GM20000 (cell line): Measurements from ENCODE around the gene FRMPD4.
A peak's percentile ranks its signal among the peaks of the same experiment; 100 is the strongest.

Experiments used
- DNase-seq: peaks from one replicate; pipeline ENCODE4 v3.0.0; 2012; ENCODE audit warnings: low spot score
- CTCF ChIP-seq: IDR thresholded peaks from 2 replicates; pipeline ENCODE4 v1.5.1; 2012; ENCODE audit warnings: mild to moderate bottlenecking, control low read depth; ENCODE audit errors: extremely low read depth, missing control alignments

FRMPD4 gene

GRCh38 chrX:12690646-12691045 is 552.4 kb downstream of the FRMPD4 start:
- TF ChIP-seq CTCF = no peak

GRCh38 chrX:12693754-12694153 is 555.5 kb downstream of the FRMPD4 start:
- TF ChIP-seq CTCF = no peak
- no peak for DNase-seq

More at GRCh38 chrX:12690646-12691045, 552.4 kb downstream of the FRMPD4 start:
- no peak for DNase-seq

- no peak for DNase-seq
Measured at GRCh38 chrX:12700745-12701144, 562.5 kb downstream of the FRMPD4 start.

GRCh38 chrX:12701628-12702027 is 563.4 kb downstream of the FRMPD4 start:
- peak; percentile 44 for DNase-seq
- TF ChIP-seq CTCF = peak; percentile 34

More at GRCh38 chrX:12700745-12701144, 562.5 kb downstream of the FRMPD4 start:
- TF ChIP-seq CTCF = no peak

- DNase-seq = no peak
- no peak for TF ChIP-seq CTCF
Measured at GRCh38 chrX:12702509-12703091, 564.3 kb downstream of the FRMPD4 start.

- no peak for DNase-seq
- no peak for TF ChIP-seq CTCF
Measured at GRCh38 chrX:12704706-12705105, 566.4 kb downstream of the FRMPD4 start.

- no peak for DNase-seq
- TF ChIP-seq CTCF = no peak
Measured at GRCh38 chrX:12709047-12709446, 570.8 kb downstream of the FRMPD4 start.
